HepG2 (cell line): ENCODE measurements around the gene TXNDC11. TPM values are rescaled to one million over a fixed set of nuclear protein-coding genes. Genes with fewer than 3 reads are reported as not detected.

Experiments used
- ATAC-seq: fragments of 200-7000 bp; cut with Tn5 transposase; 3 replicates; pipeline ENCODE4 v1.9.1; 2020; ENCODE audit warnings: mild to moderate bottlenecking, moderate library complexity
- BruUV-seq: library from RNA; stranded (reverse); fragments of 400-500 nt; replicated peaks from 2 replicates; lab custom pipeline; 2021; lab: Mats Ljungman, UMichigan
- CTCF ChIA-PET: fragments of 300-600 bp; formaldehyde crosslinking; extraction: SDS; loops from one replicate; lab custom pipeline; 2021; ENCODE audit warnings: low total read pairs, inconsistent platforms, low intra/inter-chr PET ratio; lab: Yijun Ruan, JAX
- POLR2A ChIA-PET: fragments of 350-600 bp; sonication (Branson Sonifier 250); formaldehyde crosslinking; loops from one replicate; lab custom pipeline; 2020; ENCODE audit warnings: antibody characterized with exemption, inconsistent platforms; lab: Yijun Ruan, JAX
- DNase-seq: peaks from one replicate; pipeline ENCODE4 v3.0.0-alpha.2; 2015; ENCODE audit warnings: low spot score
- FAIRE-seq: peaks from 3 replicates; lab custom pipeline; 2011; peaks lifted over from hg19 to GRCh38; lab: Jason Lieb, UNC
- H2AFZ ChIP-seq: one replicate; pipeline ENCODE4 v1.6.1; 2011; ENCODE audit warnings: low read length, inconsistent platforms
- H3K27ac ChIP-seq: fragments of 300-600 bp; 3 replicates; pipeline ENCODE4 v1.8.0; 2011; ENCODE audit warnings: mixed run types, mild to moderate bottlenecking, mixed read lengths, low read length, inconsistent platforms; ENCODE audit not compliant: insufficient read depth; ENCODE audit errors: extremely low read length
- H3K27me3 ChIP-seq, 2 experiments: fragments of 200-600 bp in 1 of 2; 2 replicates in 1 of 2; 3 replicates in 1 of 2; pipeline versions ENCODE4 v1.6.0 to v1.8.0; 2011; ENCODE audit warnings: low read length in 2 of 2, mild to moderate bottlenecking in 2 of 2, moderate library complexity in 2 of 2, inconsistent platforms in 1 of 2; ENCODE audit not compliant: insufficient read depth in 2 of 2, control insufficient read depth in 1 of 2
- H3K36me3 ChIP-seq, 2 experiments: fragments of 200-600 bp in 1 of 2; replicated peaks in 1 of 2; 2 replicates in 1 of 2; 3 replicates in 1 of 2; pipeline versions ENCODE4 v1.5.1 to v1.8.0; 2011; ENCODE audit warnings: low read length in 2 of 2, inconsistent platforms in 1 of 2; ENCODE audit not compliant: insufficient read depth in 2 of 2, control insufficient read depth in 1 of 2
- H3K4me1 ChIP-seq: 2 replicates; pipeline ENCODE4 v1.5.1; 2012; ENCODE audit warnings: low read length, inconsistent platforms; ENCODE audit not compliant: insufficient read depth
- H3K4me2 ChIP-seq: 2 replicates; pipeline ENCODE4 v1.6.0; 2011; ENCODE audit warnings: low read depth, low read length, inconsistent platforms
- H3K4me3 ChIP-seq, 3 experiments: fragments of 200-600 bp in 1 of 3; sonication (generic), shearing (Covaris generic) in 1 of 3; replicated peaks in 1 of 3; 2 replicates each; pipeline ENCODE4 v1.5.1; 2011 to 2016; ENCODE audit warnings: low read length in 3 of 3, inconsistent platforms in 2 of 3, low read depth in 2 of 3, mild to moderate bottlenecking in 2 of 3, control low read depth in 1 of 3, mixed read lengths in 1 of 3; ENCODE audit not compliant: insufficient read depth in 1 of 3
- H3K79me2 ChIP-seq: one replicate; pipeline ENCODE4 v1.6.1; 2011; ENCODE audit warnings: low read length, inconsistent platforms; ENCODE audit not compliant: insufficient read depth
- H3K9ac ChIP-seq: 2 replicates; pipeline ENCODE4 v1.6.0; 2011; ENCODE audit warnings: mild to moderate bottlenecking, low read depth, low read length, inconsistent platforms; ENCODE audit not compliant: insufficient read depth
- H3K9me3 ChIP-seq: 2 replicates; pipeline ENCODE4 v1.5.1; 2012; ENCODE audit warnings: mild to moderate bottlenecking, low read length
- H4K20me1 ChIP-seq: 2 replicates; pipeline ENCODE4 v1.6.0; 2011; ENCODE audit warnings: inconsistent platforms, mild to moderate bottlenecking, low read length, moderate library complexity; ENCODE audit not compliant: insufficient read depth
- DMAP1 ChIP-seq: IDR thresholded peaks from 2 replicates; pipeline ENCODE4 v1.6.1; 2016
- HOXA3 ChIP-seq: sonication (generic); formaldehyde crosslinking; IDR thresholded peaks from 2 replicates; pipeline ENCODE4 v1.5.0; 2020; ENCODE audit warnings: missing genetic modification reagents
- MAFF ChIP-seq: IDR thresholded peaks from 2 replicates; pipeline ENCODE4 v1.6.1; 2011; ENCODE audit warnings: low read depth, low read length, improper control_type of control experiment
- MAFK ChIP-seq, 2 experiments: IDR thresholded peaks in 1 of 2; conservative IDR thresholded peaks in 1 of 2; 2 replicates each; pipeline ENCODE4 v1.6.1; 2011; ENCODE audit warnings: improper control_type of control experiment in 2 of 2, low read length in 2 of 2
- RFX1 ChIP-seq: fragments of 450-650 bp; IDR thresholded peaks from 2 replicates; pipeline ENCODE4 v1.6.1; 2017
- SNAPC2 ChIP-seq: sonication (generic); formaldehyde crosslinking; IDR thresholded peaks from 2 replicates; pipeline ENCODE4 v1.8.1; 2022; ENCODE audit warnings: mild to moderate bottlenecking, missing genetic modification reagents
- SP4 ChIP-seq: sonication (generic); formaldehyde crosslinking; IDR thresholded peaks from 2 replicates; pipeline ENCODE4 v1.8.1; 2023; ENCODE audit warnings: mild to moderate bottlenecking, missing genetic modification reagents
- ZFP82 ChIP-seq: sonication (generic); formaldehyde crosslinking; IDR thresholded peaks from 2 replicates; pipeline ENCODE4 v1.5.1; 2020; ENCODE audit warnings: mild to moderate bottlenecking, missing genetic modification reagents, borderline replicate concordance
- WGBS: methylation state at CpG from one replicate; pipeline ENCODE4 v1.1.6; 2017; ENCODE audit warnings: low lambda C conversion rate; 5-methylcytosine and 5-hydroxymethylcytosine counted together
- in situ Hi-C: cut with HindIII; loops from 2 replicates; pipeline ENCODE4 v1.10.0; 2017; ENCODE audit warnings: low pct_unique_long_range_greater_than_20kb; ENCODE audit not compliant: extremely low pct_ligation_motif_present
- intact Hi-C: fragments of 100-400 bp; cut with micrococcal nuclease; formaldehyde crosslinking; loops from one replicate; pipeline ENCODE4 v1.10.0; 2022; ENCODE audit not compliant: unreplicated experiment
- polyA plus RNA-seq, 8 experiments: library from polyadenylated mRNA; depleted of rRNA in 3 of 8; stranded (reverse) in 7 of 8; unstranded in 1 of 8; fragments of >200 nt; fragmentation: Illumina TruSeq in 4 of 8; extraction: Trizol in 4 of 8; gene quantifications; 2 replicates each; pipeline versions ENCODE4 v1.2.1 to v1.2.3, GENCODE V29; 2011 to 2016; ENCODE audit warnings: low read depth in 4 of 8, missing spikeins in 1 of 8, mixed read lengths in 1 of 8; ENCODE audit not compliant: insufficient read depth in 1 of 8
- total RNA-seq, 5 experiments: library from RNA; depleted of rRNA; stranded (reverse); fragments of >200 nt; fragmentation: Illumina TruSeq; extraction: Trizol; gene quantifications; 2 replicates each; pipeline ENCODE4 v1.2.3, GENCODE V29; 2016; ENCODE audit warnings: low read depth in 1 of 5

TXNDC11 gene
- total and polyA plus RNA-seq, 2 of the 13 experiments (the other 11 are each of a cell fraction or from before 2014, with no cell fraction given), result 74.9 to 123 TPM

- no peak for TF ChIP-seq SP4 (CRISPR knock-in tag)
- TF ChIP-seq SNAPC2 (CRISPR knock-in tag), result peak; percentile 73; the same call in 1 of the 2 replicates
- TF ChIP-seq ZFP82, result 0 out of 2 replicates have a peak, but pooled peaks have one; percentile 53
- peak; percentile 40; the same call in 1 of the 2 replicates for TF ChIP-seq DMAP1 (CRISPR knock-in tag)
- TF ChIP-seq HOXA3 (CRISPR knock-in tag), result peak; percentile 52; the same call in 1 of the 2 replicates
Observed at GRCh38 chr16:11757671-11758545, 15.3 kb upstream of the TXNDC11 start (continued).

- H3K27ac ChIP-seq, result no peak overlapping the region
- no peaks in the 10 kb centered on the region for H3K9me3 ChIP-seq
- ChIA-PET CTCF (no interaction called here), POLR2A (interaction anchor here (5.7 kb wide), 1 partner anchor 13 kb away, joined by 49 read pairs; the partner anchor contains the start of gene TXNDC11)
- in situ Hi-C loops (no loop called here), intact Hi-C loops (no loop called here)
- H3K4me1 ChIP-seq, result peaks cover 70% of the 10 kb centered on the region
- FAIRE-seq (no peak), DNase-seq (no peak), ATAC-seq (no peak)
- H3K36me3 ChIP-seq, result peaks cover 29 to 59% of the 10 kb centered on the region in 2 experiments
- no peaks in the 10 kb centered on the region for H4K20me1 ChIP-seq
- no peak overlapping the region for H3K4me2 ChIP-seq
- no peaks in the 10 kb centered on the region for H3K27me3 ChIP-seq
- TF ChIP-seq RFX1 (no peak), MAFK (conservative IDR thresholded peaks at IDR 0.05 in 1 of 2, IDR thresholded peaks at IDR 0.05 in 1 of 2; ENCODE audit: low read length in 2 of 2) (peak; percentile 12 to 17; a peak in 1 of 4 replicates), MAFF (0 out of 2 replicates have a peak, but pooled peaks have one; percentile 26)
- H3K79me2 ChIP-seq, result no peaks in the 10 kb centered on the region
- H3K9ac ChIP-seq, result no peak overlapping the region
- H2AFZ ChIP-seq, result no peak overlapping the region
- no peak overlapping the region for H3K4me3 ChIP-seq
- no TSS peak for BruUV-seq
- 98% methylated on average over 3 of the region's 3 CpGs for WGBS
Observed at GRCh38 chr16:11756248-11756647, 13.6 kb upstream of the TXNDC11 start.
